Activated T-helper 1 cell treated with Interleukin-2 at 50 U/mL for 16 hours (primary cell): Measurements from ENCODE around the gene ESRP2.

ENCODE experiments used
- DNase-seq: peaks from one replicate; pipeline ENCODE4 v3.0.0-alpha.2; 2020; ENCODE audit warnings: low read depth

The ESRP2 gene

DNA sequence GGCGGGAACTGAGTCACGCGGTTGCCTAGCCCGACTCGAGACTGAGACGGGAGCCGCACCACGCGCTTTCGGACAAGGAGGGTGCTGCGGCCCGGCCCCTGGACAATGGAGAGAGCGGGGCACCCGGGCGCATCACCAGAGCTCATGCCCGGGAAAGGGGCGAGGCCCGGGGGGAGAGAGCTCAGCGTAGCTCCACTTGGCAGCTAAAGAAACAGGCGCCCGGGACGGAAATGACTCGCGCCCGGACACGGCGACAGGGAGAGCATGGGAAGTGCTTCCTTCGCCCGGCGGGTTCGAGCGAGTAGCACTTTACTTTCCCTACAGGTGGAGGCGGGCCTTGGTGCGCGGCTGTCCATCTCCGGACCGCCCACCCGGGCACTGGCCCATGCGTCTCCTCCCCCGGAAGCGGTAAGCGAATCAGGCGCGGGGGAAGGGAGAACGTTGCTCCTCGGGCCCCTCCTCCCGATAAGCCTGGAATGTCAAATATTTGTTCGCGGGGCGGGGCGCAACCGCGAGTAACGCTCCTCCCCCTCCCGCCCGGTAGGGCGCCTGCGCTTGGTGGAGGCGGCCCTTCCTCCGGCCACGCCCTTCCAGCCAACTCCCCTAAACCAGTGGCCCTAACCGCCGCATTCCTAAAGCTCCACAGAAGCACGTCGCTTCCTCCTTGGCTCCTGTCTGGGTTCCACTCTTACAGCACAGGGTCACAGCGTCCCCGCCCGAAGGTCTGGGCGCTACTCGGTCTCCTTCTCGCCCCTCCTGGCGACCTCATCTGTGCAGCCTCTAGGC lies 1.5 kb upstream of the ESRP2 start:
- peak; percentile 79 for DNase-seq

DNA sequence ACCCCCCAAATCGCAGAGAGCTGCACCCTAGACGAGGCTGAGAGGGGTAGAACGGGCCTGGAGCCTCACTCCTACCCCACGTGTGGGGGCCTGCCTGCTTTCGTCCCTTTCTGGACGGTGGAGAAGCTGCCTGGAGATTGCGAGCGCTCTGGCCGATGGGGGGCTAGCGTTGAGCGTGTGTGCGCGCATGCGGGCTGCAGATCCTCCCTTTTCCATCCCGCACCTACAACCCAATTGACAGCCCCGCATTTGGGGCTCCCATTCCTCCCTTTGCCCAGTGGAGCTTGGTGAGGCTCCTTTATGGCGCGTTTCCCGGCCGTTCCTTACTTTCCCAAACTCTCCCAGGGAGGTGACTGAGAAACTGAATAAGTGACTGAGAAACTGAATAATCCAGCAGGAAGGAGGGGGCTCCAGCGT lies 907 bp upstream of the ESRP2 start:
- no peak for DNase-seq

GRCh38 chr16:68236137-68236825 lies 354 bp upstream of the ESRP2 start:
- DNase-seq: peak; percentile 34

GRCh38 chr16:68235108-68235886 lies 630 bp downstream of the ESRP2 start:
- DNase-seq: no peak

GRCh38 chr16:68234188-68235107 lies 1.5 kb downstream of the ESRP2 start:
- no peak for DNase-seq

- no peak for DNase-seq
Measured at GRCh38 chr16:68233835-68234187, 2.1 kb downstream of the ESRP2 start.

DNA sequence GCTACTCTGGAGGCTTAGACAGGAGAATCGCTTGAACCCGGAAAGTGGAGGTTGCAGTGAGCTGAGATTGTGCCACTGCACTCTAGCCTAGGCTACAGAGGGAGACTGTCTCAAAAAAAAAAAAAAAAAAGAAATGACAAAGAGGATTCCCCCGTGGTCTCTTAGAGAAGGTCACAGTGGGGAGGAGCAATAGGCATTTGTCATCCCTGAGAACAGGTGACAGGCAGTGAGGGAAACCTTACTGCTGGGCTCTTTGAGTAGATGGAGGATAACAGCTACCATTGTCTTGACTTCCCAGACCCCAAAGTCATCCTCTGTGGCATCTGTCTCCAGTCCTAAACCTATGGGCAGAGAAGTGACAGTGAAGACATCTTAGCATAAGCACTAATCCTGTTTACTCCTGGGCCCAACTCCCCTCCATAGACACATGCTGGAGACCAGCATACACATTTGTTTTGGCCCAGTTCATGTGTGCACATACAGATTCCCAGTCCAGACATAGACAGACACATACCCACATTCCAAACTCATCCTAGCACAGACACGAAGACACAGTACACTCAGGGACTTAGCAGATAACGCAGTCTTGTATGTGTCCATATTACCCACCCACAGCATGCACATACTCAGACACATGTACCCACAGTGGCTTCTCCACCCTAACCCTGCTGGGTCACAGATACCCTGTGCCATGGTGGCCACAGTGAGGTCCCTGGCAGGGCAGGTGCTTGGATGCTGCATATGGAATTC lies 2.7 kb downstream of the ESRP2 start:
- no peak for DNase-seq

- no peak for DNase-seq
Measured at GRCh38 chr16:68232335-68232734, 3.6 kb downstream of the ESRP2 start.

DNA sequence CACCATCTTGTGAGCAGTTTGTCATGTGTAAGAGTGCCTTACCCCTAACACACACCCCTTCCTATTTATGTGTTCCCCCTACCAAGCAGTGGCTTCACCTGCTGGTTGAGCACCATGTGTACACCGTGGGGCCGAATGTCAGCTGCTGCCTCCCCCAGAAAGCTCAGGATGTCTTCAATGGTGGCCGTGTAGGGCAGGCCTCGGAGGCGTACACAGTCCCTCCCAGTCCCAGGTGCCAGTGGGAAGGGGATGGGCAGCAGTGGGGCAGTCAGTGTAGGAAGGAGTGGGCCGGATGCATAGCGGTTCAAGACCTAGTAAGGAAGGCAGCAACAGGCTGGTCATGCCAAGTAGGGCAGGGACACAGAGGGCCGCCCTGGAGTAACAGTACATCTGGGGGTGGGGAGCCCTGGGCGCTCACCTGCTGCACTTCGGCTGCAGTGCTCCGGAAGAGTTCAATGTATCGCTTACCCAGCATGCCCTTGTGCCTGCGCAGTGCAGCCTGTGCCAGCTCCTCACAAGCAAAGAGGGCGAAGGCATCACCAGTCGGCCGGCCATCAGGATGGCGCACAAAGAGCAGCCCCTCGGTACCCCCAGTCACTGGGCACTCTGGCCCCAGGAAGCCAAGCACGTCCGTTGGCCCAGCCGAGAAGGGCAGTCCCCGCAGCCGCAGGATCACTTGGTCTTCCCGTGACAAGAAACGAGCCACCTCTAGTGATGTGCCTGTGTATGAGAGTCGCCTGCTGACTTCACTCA lies 4.4 kb downstream of the ESRP2 start:
- DNase-seq: no peak

DNA sequence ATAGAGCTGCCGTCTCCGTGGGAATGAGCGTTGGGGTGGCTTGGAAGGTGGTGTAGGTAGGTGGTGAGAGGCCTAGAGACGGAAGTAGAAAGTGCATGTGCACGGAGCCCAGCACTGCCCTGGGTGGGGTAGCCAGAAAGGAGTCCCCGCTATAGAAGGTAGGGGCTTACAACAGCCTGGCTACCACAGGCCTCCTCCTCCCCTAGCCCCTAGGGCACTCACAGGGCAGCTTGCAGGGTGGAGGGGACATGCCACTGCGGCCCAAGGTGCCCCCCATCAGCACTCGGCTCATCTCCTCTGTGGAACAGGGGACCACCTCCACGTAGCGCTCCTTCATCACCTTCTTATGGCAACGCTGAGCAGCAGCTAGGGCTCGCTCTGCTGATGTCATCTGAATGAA lies 5.0 kb downstream of the ESRP2 start:
- no peak for DNase-seq

DNA sequence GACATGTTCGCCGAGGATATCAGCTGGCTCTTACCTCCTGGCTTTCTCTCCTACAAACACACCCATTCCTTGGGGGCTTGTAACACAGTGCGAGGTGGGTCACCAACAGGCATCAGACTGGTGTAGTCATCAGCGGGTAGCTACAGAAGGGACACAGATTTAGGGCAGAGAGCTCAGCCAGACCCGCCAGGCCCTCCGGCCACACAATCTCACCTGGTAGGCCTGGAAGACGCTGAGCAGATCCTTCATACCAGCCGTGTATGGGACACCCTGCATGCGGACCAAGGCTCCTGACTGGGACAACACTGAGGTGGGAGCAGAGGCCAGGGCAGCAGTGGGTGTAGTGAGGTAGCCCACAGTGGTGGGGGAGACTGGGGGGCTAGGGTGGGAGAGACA lies 5.8 kb downstream of the ESRP2 start:
- no peak for DNase-seq

DNA sequence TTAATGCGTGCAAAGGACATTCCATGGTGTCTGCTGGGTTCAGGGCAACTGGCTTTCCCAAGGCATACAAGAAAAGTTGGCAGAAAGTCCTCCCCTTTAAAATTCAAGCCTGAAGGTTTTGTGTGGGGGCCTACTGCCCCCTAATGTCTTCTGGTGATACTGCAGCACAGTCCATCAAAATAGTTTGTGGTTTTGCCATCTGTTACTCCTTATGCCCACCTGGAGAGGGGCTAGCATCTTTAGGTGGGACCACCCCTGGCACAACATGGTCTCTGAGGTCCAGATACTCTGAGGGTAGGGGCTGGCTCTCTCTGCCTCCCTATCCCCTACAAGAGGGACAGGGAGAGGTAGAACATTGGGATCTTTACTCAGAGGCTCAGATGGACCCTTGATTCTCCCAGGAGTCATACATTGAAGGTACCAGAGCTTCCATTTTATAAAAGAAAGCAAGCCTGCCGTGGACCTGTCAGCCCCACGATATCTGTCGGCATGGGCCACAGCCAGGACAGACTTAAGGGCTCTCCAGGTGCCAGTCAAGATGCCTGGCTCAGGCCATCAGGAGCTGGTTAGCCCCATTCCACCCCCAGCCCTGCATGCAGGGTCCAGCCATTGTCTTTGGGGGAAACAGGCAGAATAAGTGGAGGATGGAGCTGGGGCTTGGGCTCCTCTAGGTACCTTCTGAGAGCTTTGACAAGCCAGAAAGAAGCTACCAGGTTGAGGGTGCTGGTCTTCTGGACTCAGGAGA lies 6.3 kb downstream of the ESRP2 start:
- no peak for DNase-seq

- no peak for DNase-seq
Measured at GRCh38 chr16:68228652-68229051, 7.3 kb downstream of the ESRP2 start.

GRCh38 chr16:68227850-68228553 lies 7.9 kb downstream of the ESRP2 start:
- DNase-seq: no peak

DNA sequence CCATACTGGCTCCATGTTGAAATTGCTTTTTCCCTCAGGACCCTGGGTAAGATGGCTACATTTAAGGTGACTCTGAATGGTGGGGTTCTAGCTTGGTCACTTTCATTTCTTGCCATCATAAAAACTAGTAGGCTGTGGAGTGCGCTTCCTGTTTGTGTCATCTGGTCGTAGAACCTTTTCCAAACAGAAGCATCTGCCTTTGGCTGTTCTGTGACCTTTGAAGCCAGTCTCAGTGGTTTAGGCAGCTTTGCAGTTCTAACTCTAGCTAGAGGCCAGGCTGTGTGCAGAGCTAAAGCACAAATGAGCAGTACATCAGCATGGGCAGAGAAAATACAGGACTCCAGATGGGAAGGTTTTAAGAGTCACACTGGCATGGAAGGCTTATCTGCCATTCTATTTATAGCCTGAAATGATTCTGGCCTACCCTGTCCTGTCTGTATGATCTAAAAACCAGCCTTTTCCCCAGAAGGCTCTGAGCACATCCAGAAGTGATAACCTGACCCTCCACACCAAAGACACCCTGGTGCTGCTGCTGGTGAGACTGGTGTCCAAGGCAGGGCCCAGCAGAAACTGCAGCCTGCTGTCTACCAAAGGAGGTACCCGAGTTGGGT lies 8.6 kb downstream of the ESRP2 start:
- no peak for DNase-seq

- no peak for DNase-seq
Measured at GRCh38 chr16:68226116-68226515, 9.8 kb downstream of the ESRP2 start.

DNA sequence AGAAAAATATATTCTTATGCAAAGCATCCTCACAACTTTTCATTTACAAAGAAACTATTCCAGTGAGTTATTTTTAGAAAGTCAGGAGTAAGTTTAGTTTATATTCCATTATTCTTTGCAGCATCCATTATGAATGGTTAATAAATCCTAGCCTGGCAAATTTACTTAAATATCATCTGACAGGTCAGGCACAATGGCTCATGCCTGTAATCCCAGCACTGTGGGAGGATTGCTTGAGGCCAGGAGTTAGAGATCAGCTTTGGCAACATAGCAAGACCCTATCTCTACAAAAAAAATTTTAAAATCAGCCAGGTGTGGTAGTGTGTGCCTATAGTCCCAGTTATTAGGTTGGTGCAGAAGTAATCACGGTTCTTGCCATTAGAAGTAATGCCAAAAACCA lies 12.9 kb downstream of the ESRP2 start:
- DNase-seq: no peak

DNA sequence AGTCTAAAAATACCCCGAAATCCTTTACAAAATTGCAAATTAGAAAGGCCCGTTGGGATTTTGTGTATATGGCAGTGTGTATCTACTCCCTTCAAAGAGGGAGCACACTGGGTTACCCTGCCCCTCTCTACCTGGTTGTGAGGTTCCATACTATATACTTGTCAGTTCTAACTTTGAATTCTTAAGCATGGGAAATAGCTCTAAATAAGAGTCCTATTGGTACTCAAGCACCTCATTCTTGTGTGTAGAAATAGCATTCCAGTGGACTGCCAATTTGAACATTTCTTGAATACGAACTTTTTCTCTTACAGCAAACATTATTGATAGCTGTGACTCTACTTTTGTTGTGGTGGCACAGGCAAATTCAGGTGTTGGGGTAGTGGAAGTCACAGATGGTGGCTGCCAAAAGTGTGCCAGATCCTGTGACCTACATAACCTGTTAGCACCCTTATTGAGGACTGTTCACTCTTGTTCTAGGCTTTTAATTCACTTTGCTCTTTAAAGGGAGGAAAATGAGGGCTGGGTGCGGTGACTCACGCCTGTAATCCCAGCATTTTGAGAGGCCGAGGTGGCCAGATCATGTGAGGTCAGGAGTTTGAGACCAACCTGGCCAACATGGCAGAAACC lies 16.1 kb downstream of the ESRP2 start:
- no peak for DNase-seq
